Right atrium auricular region (tissue), 2 donors: ENCODE results near the gene C1orf53. TPM values are rescaled to one million over a fixed set of nuclear protein-coding genes. Genes with fewer than 3 reads are reported as not detected.

Experiments used
- DNase-seq: peaks from one replicate; pipeline ENCODE4 v3.0.0-alpha.2; 2019; ENCODE audit warnings: low spot score
- H3K27ac ChIP-seq, 2 donors: fragments of 200-600 bp; sonication (generic); 1 replicate in 1 of 2; 2 replicates in 1 of 2; pipeline ENCODE4 v1.5.1; 2016 to 2019
- H3K27me3 ChIP-seq, 2 donors: fragments of 200-600 bp; sonication (generic); one replicate each; pipeline versions ENCODE4 v1.5.1 to v1.6.0; 2017 to 2019
- H3K36me3 ChIP-seq: fragments of 200-600 bp; sonication (generic); one replicate; pipeline ENCODE4 v1.5.1; 2016
- H3K4me1 ChIP-seq, 2 donors: fragments of 200-600 bp; sonication (generic); one replicate each; pipeline versions ENCODE4 v1.5.1 to v1.6.0; 2017 to 2019
- H3K4me3 ChIP-seq, 2 donors: fragments of 200-600 bp; sonication (generic); 1 replicate in 1 of 2; 2 replicates in 1 of 2; pipeline ENCODE4 v1.5.1; 2017 to 2019; ENCODE audit warnings: mild to moderate bottlenecking in 1 of 2, moderate library complexity in 1 of 2
- H3K9me3 ChIP-seq, 2 donors: fragments of 200-600 bp; sonication (generic); one replicate each; pipeline ENCODE4 v1.5.1; 2019
- CTCF ChIP-seq, 2 donors: fragments of 200-600 bp; sonication (generic); IDR thresholded peaks; one replicate each; pipeline ENCODE4 v1.5.1; 2019; ENCODE audit warnings: antibody characterized with exemption in 2 of 2
- total RNA-seq, 2 donors: library from RNA; depleted of rRNA; stranded (reverse); fragments of >200 nt; gene quantifications; one replicate each; pipeline ENCODE4 v1.1.0, GENCODE V29; 2016

The C1orf53 gene
- total RNA-seq, 2 donors from 2014 or later, result 4.0 to 12.1 TPM

- Histone ChIP-seq H3K4me1 (no peaks in the 10 kb centered on the region), H3K27me3 (no peaks in the 10 kb centered on the region), H3K9me3 (no peaks in the 10 kb centered on the region), H3K4me3 (no peak overlapping the region), H3K36me3 (no peaks in the 10 kb centered on the region), H3K27ac (no peak overlapping the region)
- TF ChIP-seq CTCF (IDR thresholded peaks at IDR 0.05), result no peak
- DNase-seq, result no peak
Observed at GRCh38 chr1:197954718-197955418, 52.4 kb downstream of the C1orf53 start.

DNA sequence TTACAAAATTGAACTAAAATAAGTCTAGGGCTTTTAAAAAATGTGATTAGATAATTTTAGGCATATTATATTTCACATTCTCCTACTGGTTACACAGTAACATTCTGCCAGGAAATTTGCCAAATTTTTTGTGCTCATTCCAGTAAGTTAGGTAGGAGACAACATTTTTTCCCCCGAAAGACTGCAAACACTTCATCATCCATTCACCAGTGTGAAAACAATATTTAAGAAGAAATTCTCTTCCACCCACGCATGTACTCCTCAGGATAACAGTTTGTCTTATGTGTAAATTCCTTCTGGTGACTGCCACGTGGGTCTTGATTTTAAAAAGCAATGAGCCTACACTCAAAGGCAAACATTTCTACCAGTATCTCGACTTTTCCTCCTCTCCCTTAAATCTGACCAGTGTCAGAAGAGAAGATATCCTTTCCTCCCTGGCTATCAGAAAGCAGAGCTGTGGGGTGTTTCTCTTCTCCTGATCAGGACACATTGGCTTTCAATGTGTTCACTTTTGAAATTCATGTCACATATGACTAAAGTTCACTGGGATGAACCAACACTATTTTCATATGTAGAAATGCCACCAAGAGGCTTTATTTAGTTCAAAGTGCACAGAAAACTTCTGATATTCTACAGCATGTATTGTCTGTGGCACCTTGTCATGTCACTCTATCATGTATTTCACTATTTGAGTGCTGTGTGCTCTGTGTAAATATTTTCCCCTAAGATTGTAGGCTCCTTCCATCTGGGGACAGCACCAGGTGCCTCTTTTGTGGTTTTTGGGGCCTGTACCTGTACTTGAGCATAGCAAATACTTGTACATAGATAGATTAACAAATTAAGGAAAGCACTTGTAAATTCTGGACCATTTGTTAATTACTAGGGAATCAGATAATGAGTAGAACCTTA lies 53.3 kb downstream of the C1orf53 start:
- Histone ChIP-seq H3K27me3 (no peaks in the 10 kb centered on the region), H3K4me3 (no peak overlapping the region), H3K9me3 (no peaks in the 10 kb centered on the region), H3K4me1 (no peaks in the 10 kb centered on the region), H3K36me3 (no peaks in the 10 kb centered on the region), H3K27ac (no peak overlapping the region)
- DNase-seq, result no peak
- TF ChIP-seq CTCF (IDR thresholded peaks at IDR 0.05), result no peak

Other genes starting within 250 kb of the C1orf53 start
- gene DENND1B, start 127.2 kb upstream of the C1orf53 start, total RNA-seq, result 10 to 100 TPM; 11.8 to 16.0 TPM
- gene LHX9, start 14.7 kb downstream of the C1orf53 start, total RNA-seq, result under 1 TPM in 1 of 2 donors, not detected in 1; 0.43 TPM